Measurements from ENCODE around the gene KCNQ1. TPM values are rescaled to one million over a fixed set of nuclear protein-coding genes. Genes with fewer than 3 reads are reported as not detected.

KCNQ1 gene
- polyA plus RNA-seq, 1 of the 3 experiments (the other 2 are of a cell fraction), result 0.05 TPM

DNA sequence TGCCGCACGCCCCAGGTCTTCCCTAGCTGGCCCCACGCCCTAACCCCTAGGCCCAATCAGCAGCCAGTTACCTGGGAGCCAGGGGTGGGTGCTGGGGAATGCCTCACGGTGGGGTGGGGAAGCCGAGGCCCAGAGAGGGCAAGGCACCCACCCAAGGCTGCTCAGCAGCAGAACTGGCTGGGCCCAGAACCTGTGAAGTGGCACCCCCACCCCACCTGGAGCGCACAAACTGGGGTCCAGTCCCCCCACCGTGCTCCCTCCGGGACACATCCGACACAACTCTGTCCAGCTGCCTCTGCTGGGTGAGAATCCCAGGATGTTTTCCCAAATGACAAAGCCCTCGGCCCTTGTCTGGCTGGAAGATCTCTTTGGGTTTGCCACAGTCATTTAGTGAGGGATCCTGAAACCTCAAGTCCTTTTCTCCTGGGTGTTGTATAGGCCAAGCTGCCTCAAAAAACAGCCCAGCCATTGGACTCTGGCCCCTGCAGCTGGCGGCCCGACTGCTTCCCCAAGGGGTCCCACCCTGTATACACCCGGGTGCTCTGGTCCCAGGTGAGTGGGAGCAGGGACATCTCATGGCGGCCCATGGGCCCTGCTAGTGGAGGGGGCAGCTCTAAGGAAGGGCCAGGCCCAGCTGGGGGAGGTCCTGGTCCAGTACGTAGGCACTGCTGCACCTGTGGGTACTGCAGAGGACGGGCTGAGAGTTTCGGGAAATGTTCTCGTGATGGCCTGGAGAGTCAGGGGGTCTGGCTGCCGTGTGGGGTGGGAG lies 23.4 kb upstream of the KCNQ1 start:
- no peak overlapping the region for H2AFZ ChIP-seq (ENCODE audit: low read depth)
- no peaks in the 10 kb centered on the region; a peak in 1 of 4 replicates for H3K4me1 ChIP-seq (ENCODE audit: control insufficient read depth in 1 of 2, insufficient read depth in 2 of 2, low read depth in 1 of 2, low read length in 1 of 2)
- no peak overlapping the region for H3K4me3 ChIP-seq (ENCODE audit: low read depth in 2 of 2, low read length in 1 of 2)
- ChIA-PET CTCF (interaction anchor here (0.6 to 11.8 kb wide), 73 partner anchors 10 to 543 kb away, joined by 3 to 461 read pairs (median 5); partner anchors contain the start of genes ASCL2, C11orf21, CDKN1C and KCNQ1), POLR2A (interaction anchor here (0.6 to 2.2 kb wide), 6 partner anchors 16 to 228 kb away, joined by 3 to 6 read pairs (median 4); partner anchors contain the start of gene TSSC4)
- 66% methylated on average over 6 of the region's 19 CpGs for WGBS (ENCODE audit: low lambda C conversion rate)
- H3F3A ChIP-seq (replicated peaks; ENCODE audit: insufficient read depth), result no peaks in the 10 kb centered on the region
- H3K27ac ChIP-seq (ENCODE audit: low read depth in 2 of 2, low read length in 1 of 2), result no peak overlapping the region
- no peaks in the 10 kb centered on the region for H4K20me1 ChIP-seq (ENCODE audit: insufficient read depth)
- no peak overlapping the region for H3K9ac ChIP-seq
- no peaks in the 10 kb centered on the region for H3K36me3 ChIP-seq (replicated peaks in 1 of 2; ENCODE audit: control insufficient read depth in 1 of 2, insufficient read depth in 2 of 2, low read length in 1 of 2)
- no peak for TF ChIP-seq TCF12 (IDR thresholded peaks at IDR 0.05)
- no peak for TF ChIP-seq GATA2 (CRISPR knock-in tag; IDR thresholded peaks at IDR 0.05)
- TF ChIP-seq, protein P1, sequence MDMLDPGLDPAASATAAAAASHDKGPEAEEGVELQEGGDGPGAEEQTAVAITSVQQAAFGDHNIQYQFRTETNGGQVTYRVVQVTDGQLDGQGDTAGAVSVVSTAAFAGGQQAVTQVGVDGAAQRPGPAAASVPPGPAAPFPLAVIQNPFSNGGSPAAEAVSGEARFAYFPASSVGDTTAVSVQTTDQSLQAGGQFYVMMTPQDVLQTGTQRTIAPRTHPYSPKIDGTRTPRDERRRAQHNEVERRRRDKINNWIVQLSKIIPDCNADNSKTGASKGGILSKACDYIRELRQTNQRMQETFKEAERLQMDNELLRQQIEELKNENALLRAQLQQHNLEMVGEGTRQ (IDR thresholded peaks at IDR 0.05; ENCODE audit: borderline replicate concordance, low read depth, low read length), result no peak
- TF ChIP-seq, protein P2, sequence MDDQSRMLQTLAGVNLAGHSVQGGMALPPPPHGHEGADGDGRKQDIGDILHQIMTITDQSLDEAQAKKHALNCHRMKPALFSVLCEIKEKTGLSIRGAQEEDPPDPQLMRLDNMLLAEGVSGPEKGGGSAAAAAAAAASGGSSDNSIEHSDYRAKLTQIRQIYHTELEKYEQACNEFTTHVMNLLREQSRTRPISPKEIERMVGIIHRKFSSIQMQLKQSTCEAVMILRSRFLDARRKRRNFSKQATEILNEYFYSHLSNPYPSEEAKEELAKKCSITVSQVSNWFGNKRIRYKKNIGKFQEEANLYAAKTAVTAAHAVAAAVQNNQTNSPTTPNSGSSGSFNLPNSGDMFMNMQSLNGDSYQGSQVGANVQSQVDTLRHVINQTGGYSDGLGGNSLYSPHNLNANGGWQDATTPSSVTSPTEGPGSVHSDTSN (IDR thresholded peaks at IDR 0.05), result no peak
- TF ChIP-seq RXRA (IDR thresholded peaks at IDR 0.05; ENCODE audit: borderline replicate concordance, low read depth), result no peak
- TF ChIP-seq EP300 (IDR thresholded peaks at IDR 0.05; ENCODE audit: borderline replicate concordance in 1 of 2, low read depth in 1 of 2, low read length in 1 of 2), result no peak
- TF ChIP-seq, protein P3, sequence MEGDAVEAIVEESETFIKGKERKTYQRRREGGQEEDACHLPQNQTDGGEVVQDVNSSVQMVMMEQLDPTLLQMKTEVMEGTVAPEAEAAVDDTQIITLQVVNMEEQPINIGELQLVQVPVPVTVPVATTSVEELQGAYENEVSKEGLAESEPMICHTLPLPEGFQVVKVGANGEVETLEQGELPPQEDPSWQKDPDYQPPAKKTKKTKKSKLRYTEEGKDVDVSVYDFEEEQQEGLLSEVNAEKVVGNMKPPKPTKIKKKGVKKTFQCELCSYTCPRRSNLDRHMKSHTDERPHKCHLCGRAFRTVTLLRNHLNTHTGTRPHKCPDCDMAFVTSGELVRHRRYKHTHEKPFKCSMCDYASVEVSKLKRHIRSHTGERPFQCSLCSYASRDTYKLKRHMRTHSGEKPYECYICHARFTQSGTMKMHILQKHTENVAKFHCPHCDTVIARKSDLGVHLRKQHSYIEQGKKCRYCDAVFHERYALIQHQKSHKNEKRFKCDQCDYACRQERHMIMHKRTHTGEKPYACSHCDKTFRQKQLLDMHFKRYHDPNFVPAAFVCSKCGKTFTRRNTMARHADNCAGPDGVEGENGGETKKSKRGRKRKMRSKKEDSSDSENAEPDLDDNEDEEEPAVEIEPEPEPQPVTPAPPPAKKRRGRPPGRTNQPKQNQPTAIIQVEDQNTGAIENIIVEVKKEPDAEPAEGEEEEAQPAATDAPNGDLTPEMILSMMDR (IDR thresholded peaks at IDR 0.05), result no peak
- TF ChIP-seq EZH2phosphoT487 (IDR thresholded peaks at IDR 0.05; ENCODE audit: borderline replicate concordance, low read depth), result no peak
- no peak for TF ChIP-seq MXI1 (IDR thresholded peaks at IDR 0.05; ENCODE audit: low read depth, low read length)
- H3K79me2 ChIP-seq (ENCODE audit: insufficient read depth), result no peaks in the 10 kb centered on the region
- no peak for DNase-seq
- no peaks in the 10 kb centered on the region for H3K9me2 ChIP-seq
- no peaks in the 10 kb centered on the region for H3K9me3 ChIP-seq
- no peaks in the 10 kb centered on the region for H3K27me3 ChIP-seq (ENCODE audit: insufficient read depth)
- no peak overlapping the region for H3K4me2 ChIP-seq

DNA sequence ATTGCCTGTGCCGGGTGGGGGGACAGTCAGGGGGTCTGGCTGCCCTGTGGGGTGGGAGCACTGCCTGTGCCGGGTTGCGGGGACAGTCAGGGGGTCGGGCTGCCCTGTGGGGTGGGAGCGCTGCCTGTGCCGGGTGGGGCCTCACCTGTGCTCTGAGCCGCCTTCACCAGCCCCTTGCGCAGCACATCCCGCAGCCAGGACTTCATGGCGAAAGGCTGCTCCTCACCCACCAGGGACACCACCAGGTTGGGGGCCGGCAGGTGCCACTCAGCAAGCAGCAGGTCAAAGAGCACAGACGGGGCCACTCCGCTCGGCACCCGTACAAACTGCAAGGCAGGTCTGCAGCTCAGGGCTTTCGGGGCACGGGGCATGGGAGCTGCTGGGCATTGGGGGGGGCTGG lies 22.8 kb upstream of the KCNQ1 start:
- H2AFZ ChIP-seq (ENCODE audit: low read depth), result no peak overlapping the region
- ChIA-PET CTCF (interaction anchor here (0.5 to 11.8 kb wide), 13 partner anchors 20 to 468 kb away, joined by 3 to 461 read pairs (median 101); partner anchors contain the start of genes C11orf21, CDKN1C, KCNQ1 and TRPM5), POLR2A (interaction anchor here (0.6 to 1.7 kb wide), 3 partner anchors 21 to 117 kb away, joined by 4 to 6 read pairs (median 4); partner anchors contain the start of gene TSSC4)
- H3K27me3 ChIP-seq (ENCODE audit: insufficient read depth), result no peaks in the 10 kb centered on the region
- no peak overlapping the region for H3K4me3 ChIP-seq (ENCODE audit: low read depth in 2 of 2, low read length in 1 of 2)
- no peaks in the 10 kb centered on the region for H3K9me2 ChIP-seq
- no peaks in the 10 kb centered on the region; a peak in 1 of 4 replicates for H3K4me1 ChIP-seq (ENCODE audit: control insufficient read depth in 1 of 2, insufficient read depth in 2 of 2, low read depth in 1 of 2, low read length in 1 of 2)
- 88% methylated on average over 8 of the region's 17 CpGs for WGBS (ENCODE audit: low lambda C conversion rate)
- TF ChIP-seq NFIC (IDR thresholded peaks at IDR 0.05; ENCODE audit: borderline replicate concordance) (no peak), RXRA (IDR thresholded peaks at IDR 0.05; ENCODE audit: borderline replicate concordance, low read depth) (no peak), RCOR1 (IDR thresholded peaks at IDR 0.05; ENCODE audit: low read length) (no peak), EP300 (IDR thresholded peaks at IDR 0.05; ENCODE audit: borderline replicate concordance in 1 of 2, low read depth in 1 of 2, low read length in 1 of 2) (no peak), RAD21 (IDR thresholded peaks at IDR 0.05; ENCODE audit: low read length) (no peak), TAF1 (IDR thresholded peaks at IDR 0.05; ENCODE audit: borderline replicate concordance, low read depth, low read length) (no peak), FOXJ3 (CRISPR knock-in tag; IDR thresholded peaks at IDR 0.05) (no peak), JUND (IDR thresholded peaks at IDR 0.05) (no peak)
- TF ChIP-seq, protein P4, sequence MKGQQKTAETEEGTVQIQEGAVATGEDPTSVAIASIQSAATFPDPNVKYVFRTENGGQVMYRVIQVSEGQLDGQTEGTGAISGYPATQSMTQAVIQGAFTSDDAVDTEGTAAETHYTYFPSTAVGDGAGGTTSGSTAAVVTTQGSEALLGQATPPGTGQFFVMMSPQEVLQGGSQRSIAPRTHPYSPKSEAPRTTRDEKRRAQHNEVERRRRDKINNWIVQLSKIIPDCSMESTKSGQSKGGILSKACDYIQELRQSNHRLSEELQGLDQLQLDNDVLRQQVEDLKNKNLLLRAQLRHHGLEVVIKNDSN (IDR thresholded peaks at IDR 0.05; ENCODE audit: borderline replicate concordance, low read depth), result no peak
- H3F3A ChIP-seq (replicated peaks; ENCODE audit: insufficient read depth), result no peaks in the 10 kb centered on the region
- H3K9ac ChIP-seq, result no peak overlapping the region
- H3K9me3 ChIP-seq, result no peaks in the 10 kb centered on the region
- H3K36me3 ChIP-seq (replicated peaks in 1 of 2; ENCODE audit: control insufficient read depth in 1 of 2, insufficient read depth in 2 of 2, low read length in 1 of 2), result no peaks in the 10 kb centered on the region
- H4K20me1 ChIP-seq (ENCODE audit: insufficient read depth), result no peaks in the 10 kb centered on the region
- H3K27ac ChIP-seq (ENCODE audit: low read depth in 2 of 2, low read length in 1 of 2), result no peak overlapping the region
- DNase-seq, result no peak
- no peaks in the 10 kb centered on the region for H3K79me2 ChIP-seq (ENCODE audit: insufficient read depth)
- H3K4me2 ChIP-seq, result no peak overlapping the region

Measured in SK-N-SH (cell line).